MCF 10A (cell line): ENCODE results near the gene AFAP1L2. TPM values are rescaled to one million over a fixed set of nuclear protein-coding genes. Genes with fewer than 3 reads are reported as not detected.

ENCODE experiments used
- BruUV-seq: library from RNA; stranded (reverse); fragments of 400-500 nt; replicated peaks from 2 replicates; lab custom pipeline; 2021; lab: Mats Ljungman, UMichigan
- CTCF ChIA-PET: fragments of 300-600 bp; sonication (Branson Sonifier 250); formaldehyde crosslinking; extraction: SDS; loops from one replicate; lab custom pipeline; 2021; ENCODE audit warnings: antibody characterized with exemption, inconsistent platforms; lab: Yijun Ruan, JAX
- POLR2A ChIA-PET: fragments of 300-600, 350-650 bp; sonication (Branson Sonifier 250); formaldehyde crosslinking; extraction: SDS; loops from one replicate; lab custom pipeline; 2020; ENCODE audit warnings: antibody characterized with exemption, inconsistent platforms; lab: Yijun Ruan, JAX
- DNase-seq: peaks from one replicate; pipeline ENCODE4 v3.0.0-alpha.2; 2018; ENCODE audit not compliant: unreplicated experiment
- H3K27ac Mint-ChIP-seq: one replicate; pipeline ENCODE4 v1.8.0; 2022; ENCODE audit warnings: mild to moderate bottlenecking, low read depth, mixed read lengths; ENCODE audit not compliant: unreplicated experiment
- H3K27me3 Mint-ChIP-seq: one replicate; pipeline ENCODE4 v1.8.0; 2022; ENCODE audit warnings: mixed read lengths; ENCODE audit not compliant: insufficient read depth, unreplicated experiment
- H3K36me3 Mint-ChIP-seq: one replicate; pipeline ENCODE4 v1.8.0; 2022; ENCODE audit warnings: mild to moderate bottlenecking, moderate library complexity, mixed read lengths; ENCODE audit not compliant: insufficient read depth, unreplicated experiment
- H3K4me1 Mint-ChIP-seq: one replicate; pipeline ENCODE4 v1.8.0; 2022; ENCODE audit warnings: mixed read lengths; ENCODE audit not compliant: insufficient read depth, unreplicated experiment
- H3K4me3 Mint-ChIP-seq: one replicate; pipeline ENCODE4 v1.8.0; 2022; ENCODE audit warnings: mild to moderate bottlenecking, moderate library complexity, mixed read lengths; ENCODE audit not compliant: unreplicated experiment
- H3K9me3 Mint-ChIP-seq: one replicate; pipeline ENCODE4 v1.8.0; 2022; ENCODE audit warnings: mixed read lengths; ENCODE audit not compliant: unreplicated experiment
- intact Hi-C: fragments of 100-400 bp; cut with micrococcal nuclease; formaldehyde crosslinking; loops from 2 replicates; pipeline ENCODE4 v1.14.1; 2022
- total RNA-seq: library from RNA; stranded (reverse); gene quantifications from 2 replicates; pipeline ENCODE4 v1.2.3, GENCODE V29; 2022
- TF ChIP-seq, protein P1 (sequence below): fragments of 200-600 bp; IDR thresholded peaks from one replicate; pipeline ENCODE4 v1.8.0; 2022; ENCODE audit warnings: antibody characterized with exemption, mild to moderate bottlenecking; ENCODE audit not compliant: unreplicated experiment

Gene AFAP1L2
- total RNA-seq, 1 experiment from 2014 or later, result 5.8 TPM

DNA sequence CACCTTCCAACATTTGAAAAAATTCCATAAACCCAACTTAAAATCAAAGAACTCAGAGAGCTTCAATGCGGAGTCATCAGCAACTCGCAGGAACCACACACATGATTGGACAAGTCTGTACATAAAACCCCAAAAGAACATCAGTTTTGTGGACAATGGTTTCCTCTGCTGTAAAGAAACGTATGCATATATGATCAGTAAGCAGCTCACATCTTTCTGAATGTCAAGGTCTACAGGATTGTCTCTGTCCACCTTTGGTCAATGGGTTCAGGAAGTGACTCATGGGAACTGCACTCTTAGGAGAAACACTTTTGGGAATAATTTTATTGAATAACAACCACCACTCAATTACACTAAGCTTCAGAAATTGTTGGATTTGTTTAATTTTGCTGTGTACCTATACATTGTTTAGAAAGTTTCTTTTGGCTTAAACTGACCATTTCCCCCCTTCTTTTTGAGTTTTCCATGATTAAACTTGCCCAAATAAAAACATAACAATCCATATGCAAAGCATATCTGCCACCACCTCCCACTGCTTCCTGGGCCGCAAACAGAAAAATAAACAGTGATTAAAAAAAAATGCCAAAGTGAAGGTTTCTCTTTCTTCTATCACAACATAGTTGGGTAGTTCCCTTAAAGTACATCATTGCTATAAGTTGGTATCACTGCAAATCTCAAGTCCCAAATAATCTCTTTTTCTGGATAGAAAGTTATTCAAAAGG, 27.3 kb upstream of the AFAP1L2 start:
- TF ChIP-seq, protein P1, sequence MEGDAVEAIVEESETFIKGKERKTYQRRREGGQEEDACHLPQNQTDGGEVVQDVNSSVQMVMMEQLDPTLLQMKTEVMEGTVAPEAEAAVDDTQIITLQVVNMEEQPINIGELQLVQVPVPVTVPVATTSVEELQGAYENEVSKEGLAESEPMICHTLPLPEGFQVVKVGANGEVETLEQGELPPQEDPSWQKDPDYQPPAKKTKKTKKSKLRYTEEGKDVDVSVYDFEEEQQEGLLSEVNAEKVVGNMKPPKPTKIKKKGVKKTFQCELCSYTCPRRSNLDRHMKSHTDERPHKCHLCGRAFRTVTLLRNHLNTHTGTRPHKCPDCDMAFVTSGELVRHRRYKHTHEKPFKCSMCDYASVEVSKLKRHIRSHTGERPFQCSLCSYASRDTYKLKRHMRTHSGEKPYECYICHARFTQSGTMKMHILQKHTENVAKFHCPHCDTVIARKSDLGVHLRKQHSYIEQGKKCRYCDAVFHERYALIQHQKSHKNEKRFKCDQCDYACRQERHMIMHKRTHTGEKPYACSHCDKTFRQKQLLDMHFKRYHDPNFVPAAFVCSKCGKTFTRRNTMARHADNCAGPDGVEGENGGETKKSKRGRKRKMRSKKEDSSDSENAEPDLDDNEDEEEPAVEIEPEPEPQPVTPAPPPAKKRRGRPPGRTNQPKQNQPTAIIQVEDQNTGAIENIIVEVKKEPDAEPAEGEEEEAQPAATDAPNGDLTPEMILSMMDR, result no peak
- ChIA-PET CTCF (interaction anchor here (0.6 to 12.6 kb wide), 9 partner anchors 8 to 733 kb away, joined by 3 to 146 read pairs (median 3); no protein-coding TSS in a partner anchor), POLR2A (interaction anchor here (0.6 to 1.4 kb wide), 3 partner anchors 31 to 280 kb away, joined by 3 to 5 read pairs (median 4); no protein-coding TSS in a partner anchor)
- BruUV-seq, result TSS peak; percentile 12
- intact Hi-C loops, result no loop called here
- peak; percentile 24 for DNase-seq
- Mint-ChIP-seq H3K27me3 (no peaks in the 10 kb centered on the region), H3K4me3 (no peak overlapping the region), H3K9me3 (no peaks in the 10 kb centered on the region), H3K36me3 (peaks cover 16% of the 10 kb centered on the region), H3K4me1 (no peaks in the 10 kb centered on the region), H3K27ac (no peak overlapping the region)

DNA sequence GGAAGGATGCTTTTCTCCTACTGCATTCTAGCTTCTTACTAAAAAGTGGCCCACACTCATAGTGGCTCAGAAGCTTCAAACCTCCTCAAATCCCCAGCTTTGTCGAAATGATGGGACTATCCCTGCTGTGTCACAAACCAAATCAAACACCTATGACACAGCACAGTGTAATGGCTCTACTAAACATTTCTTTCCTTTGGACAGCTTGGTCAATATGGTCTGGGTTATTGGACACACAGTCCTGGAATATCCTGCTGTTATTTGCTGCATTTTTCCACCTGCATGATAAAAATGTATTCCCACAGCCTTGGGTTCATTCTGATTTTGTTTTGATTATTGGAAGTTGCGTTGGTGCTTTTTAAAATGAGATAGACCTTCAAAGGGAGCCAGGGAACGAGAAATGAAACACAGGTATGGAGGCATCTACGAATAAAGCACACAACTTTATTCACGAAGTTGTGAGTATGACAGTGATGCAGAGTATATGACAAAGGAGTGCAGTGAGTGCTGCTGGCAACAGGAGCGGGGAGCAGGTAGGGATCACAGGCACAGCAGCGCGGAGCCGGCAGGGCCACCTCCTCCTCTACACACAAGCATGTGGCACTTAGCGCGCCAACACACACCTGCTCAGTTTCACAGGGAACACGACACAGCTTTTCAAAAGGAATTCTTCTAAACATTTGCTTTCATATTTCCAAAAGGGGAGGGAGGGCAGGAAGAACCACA, 26.5 kb upstream of the AFAP1L2 start:
- H3K9me3 Mint-ChIP-seq, result no peaks in the 10 kb centered on the region
- ChIA-PET POLR2A (interaction anchor here (0.6 kb wide), 1 partner anchor 280 kb away, joined by 3 read pairs; no protein-coding TSS in a partner anchor), CTCF (interaction anchor here (0.7 to 12.6 kb wide), 9 partner anchors 7 to 732 kb away, joined by 3 to 146 read pairs (median 5); no protein-coding TSS in a partner anchor)
- H3K4me1 Mint-ChIP-seq, result no peaks in the 10 kb centered on the region
- BruUV-seq, result no TSS peak
- TF ChIP-seq, protein P1, result no peak
- no peak overlapping the region for H3K4me3 Mint-ChIP-seq
- intact Hi-C loops, result no loop called here
- no peak overlapping the region for H3K27ac Mint-ChIP-seq
- no peaks in the 10 kb centered on the region for H3K27me3 Mint-ChIP-seq
- peaks cover 11% of the 10 kb centered on the region for H3K36me3 Mint-ChIP-seq
- no peak for DNase-seq

DNA sequence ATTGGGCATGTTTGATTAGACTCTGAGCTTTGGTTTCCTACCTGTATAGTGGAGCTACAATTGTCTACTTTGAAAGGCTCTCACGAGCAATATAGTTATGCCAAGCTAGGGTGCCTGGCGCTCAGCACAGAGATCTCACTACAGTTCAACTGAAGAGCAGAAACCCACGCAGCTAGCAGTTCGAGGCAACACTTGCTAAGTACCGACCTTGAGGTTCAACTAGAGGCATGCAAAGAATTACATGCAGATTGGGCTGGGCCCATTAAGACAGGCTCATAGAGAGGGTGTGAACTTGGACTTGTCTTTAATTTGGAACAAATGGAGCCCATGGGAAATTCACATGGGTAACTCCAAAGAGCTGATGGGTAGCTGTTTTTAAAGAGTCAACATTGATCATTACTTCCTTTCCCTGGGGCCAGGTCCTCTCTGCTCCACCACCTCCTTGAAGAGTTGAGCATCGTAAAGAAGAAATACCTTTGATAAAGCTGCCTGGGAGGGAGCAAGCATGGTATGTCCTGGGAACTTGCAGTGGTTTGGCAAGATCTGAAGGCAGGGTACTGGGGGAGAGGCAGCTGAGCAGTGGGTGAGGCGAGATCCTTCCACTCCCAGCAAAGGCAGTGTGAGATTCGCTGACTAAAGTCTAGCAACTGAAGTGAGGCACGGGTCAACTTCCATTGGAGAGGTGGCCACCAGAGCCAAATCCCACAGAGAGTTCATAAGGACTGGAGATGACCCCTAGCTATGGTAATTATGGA, 25.5 kb upstream of the AFAP1L2 start:
- Mint-ChIP-seq H3K27ac (no peak overlapping the region), H3K4me1 (no peaks in the 10 kb centered on the region), H3K9me3 (no peaks in the 10 kb centered on the region), H3K27me3 (no peaks in the 10 kb centered on the region), H3K36me3 (peaks cover 9% of the 10 kb centered on the region), H3K4me3 (no peak overlapping the region)
- BruUV-seq, result no TSS peak
- ChIA-PET CTCF (interaction anchor here (0.7 to 12.6 kb wide), 5 partner anchors 9 to 140 kb away, joined by 3 to 146 read pairs (median 5); no protein-coding TSS in a partner anchor), POLR2A (interaction anchor here (0.5 kb wide), 1 partner anchor 280 kb away, joined by 3 read pairs; no protein-coding TSS in a partner anchor)
- TF ChIP-seq, protein P1, result no peak
- DNase-seq, result no peak
- intact Hi-C loops, result no loop called here
